ENCODE results near the gene OR1S1.

DNA sequence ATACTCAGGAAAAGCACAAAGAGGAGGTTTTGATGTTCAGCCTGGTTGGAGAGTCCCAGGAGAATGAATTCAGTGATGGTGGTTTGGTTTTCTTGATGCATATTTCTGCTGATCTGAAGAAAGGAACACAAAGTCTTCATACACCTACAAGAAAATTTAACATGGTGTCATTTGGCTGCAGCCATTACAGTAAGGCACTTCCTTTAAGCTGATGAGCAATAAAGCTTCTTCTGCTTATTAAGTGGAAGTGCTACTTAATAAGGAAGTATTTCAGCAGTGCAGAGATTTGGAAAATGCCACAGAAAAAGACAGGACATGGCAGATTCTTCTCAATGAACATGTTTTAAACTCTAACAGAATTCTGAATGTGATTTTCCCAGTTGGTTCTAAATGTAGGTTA, 8.5 kb upstream of the OR1S1 start, which contains the start of gene OR1S2:
- TF ChIP-seq CREB1 (CRISPR knock-in tag; IDR thresholded peaks at IDR 0.05) (no peak), ZNF138 (CRISPR knock-in tag; conservative IDR thresholded peaks at IDR 0.05) (no peak), ELF4 (CRISPR knock-in tag; IDR thresholded peaks at IDR 0.05; ENCODE audit: low read depth) (no peak), NR1H2 (CRISPR knock-in tag; IDR thresholded peaks at IDR 0.05) (no peak)
- TF ChIP-seq, protein P1, sequence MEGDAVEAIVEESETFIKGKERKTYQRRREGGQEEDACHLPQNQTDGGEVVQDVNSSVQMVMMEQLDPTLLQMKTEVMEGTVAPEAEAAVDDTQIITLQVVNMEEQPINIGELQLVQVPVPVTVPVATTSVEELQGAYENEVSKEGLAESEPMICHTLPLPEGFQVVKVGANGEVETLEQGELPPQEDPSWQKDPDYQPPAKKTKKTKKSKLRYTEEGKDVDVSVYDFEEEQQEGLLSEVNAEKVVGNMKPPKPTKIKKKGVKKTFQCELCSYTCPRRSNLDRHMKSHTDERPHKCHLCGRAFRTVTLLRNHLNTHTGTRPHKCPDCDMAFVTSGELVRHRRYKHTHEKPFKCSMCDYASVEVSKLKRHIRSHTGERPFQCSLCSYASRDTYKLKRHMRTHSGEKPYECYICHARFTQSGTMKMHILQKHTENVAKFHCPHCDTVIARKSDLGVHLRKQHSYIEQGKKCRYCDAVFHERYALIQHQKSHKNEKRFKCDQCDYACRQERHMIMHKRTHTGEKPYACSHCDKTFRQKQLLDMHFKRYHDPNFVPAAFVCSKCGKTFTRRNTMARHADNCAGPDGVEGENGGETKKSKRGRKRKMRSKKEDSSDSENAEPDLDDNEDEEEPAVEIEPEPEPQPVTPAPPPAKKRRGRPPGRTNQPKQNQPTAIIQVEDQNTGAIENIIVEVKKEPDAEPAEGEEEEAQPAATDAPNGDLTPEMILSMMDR (IDR thresholded peaks at IDR 0.05) = no peak
- TF ChIP-seq, protein P2, sequence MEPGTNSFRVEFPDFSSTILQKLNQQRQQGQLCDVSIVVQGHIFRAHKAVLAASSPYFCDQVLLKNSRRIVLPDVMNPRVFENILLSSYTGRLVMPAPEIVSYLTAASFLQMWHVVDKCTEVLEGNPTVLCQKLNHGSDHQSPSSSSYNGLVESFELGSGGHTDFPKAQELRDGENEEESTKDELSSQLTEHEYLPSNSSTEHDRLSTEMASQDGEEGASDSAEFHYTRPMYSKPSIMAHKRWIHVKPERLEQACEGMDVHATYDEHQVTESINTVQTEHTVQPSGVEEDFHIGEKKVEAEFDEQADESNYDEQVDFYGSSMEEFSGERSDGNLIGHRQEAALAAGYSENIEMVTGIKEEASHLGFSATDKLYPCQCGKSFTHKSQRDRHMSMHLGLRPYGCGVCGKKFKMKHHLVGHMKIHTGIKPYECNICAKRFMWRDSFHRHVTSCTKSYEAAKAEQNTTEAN (CRISPR knock-in tag; IDR thresholded peaks at IDR 0.05) = no peak
- TF ChIP-seq, protein P3, sequence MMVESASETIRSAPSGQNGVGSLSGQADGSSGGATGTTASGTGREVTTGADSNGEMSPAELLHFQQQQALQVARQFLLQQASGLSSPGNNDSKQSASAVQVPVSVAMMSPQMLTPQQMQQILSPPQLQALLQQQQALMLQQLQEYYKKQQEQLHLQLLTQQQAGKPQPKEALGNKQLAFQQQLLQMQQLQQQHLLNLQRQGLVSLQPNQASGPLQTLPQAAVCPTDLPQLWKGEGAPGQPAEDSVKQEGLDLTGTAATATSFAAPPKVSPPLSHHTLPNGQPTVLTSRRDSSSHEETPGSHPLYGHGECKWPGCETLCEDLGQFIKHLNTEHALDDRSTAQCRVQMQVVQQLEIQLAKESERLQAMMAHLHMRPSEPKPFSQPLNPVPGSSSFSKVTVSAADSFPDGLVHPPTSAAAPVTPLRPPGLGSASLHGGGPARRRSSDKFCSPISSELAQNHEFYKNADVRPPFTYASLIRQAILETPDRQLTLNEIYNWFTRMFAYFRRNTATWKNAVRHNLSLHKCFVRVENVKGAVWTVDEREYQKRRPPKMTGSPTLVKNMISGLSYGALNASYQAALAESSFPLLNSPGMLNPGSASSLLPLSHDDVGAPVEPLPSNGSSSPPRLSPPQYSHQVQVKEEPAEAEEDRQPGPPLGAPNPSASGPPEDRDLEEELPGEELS (CRISPR knock-in tag; IDR thresholded peaks at IDR 0.05) = no peak

Measured in WTC11 (cell line).